Transverse colon (tissue), 4 donors: ENCODE data around the gene MRPL24.

Experiments
- EP300 ChIP-seq: sonication (generic); formaldehyde crosslinking; IDR thresholded peaks from one replicate; pipeline ENCODE4 v1.6.1; 2017; ENCODE audit warnings: antibody characterized with exemption, low read depth
- POLR2AphosphoS5 ChIP-seq, 3 donors: sonication (generic); formaldehyde crosslinking; IDR thresholded peaks; one replicate each; pipeline ENCODE4 v1.6.1; 2016; ENCODE audit warnings: antibody characterized with exemption in 3 of 3
- TF ChIP-seq, protein P1 (sequence below), 5 experiments: fragments of 200-600 bp in 3 of 5; fragments of 450-650 bp in 2 of 5; sonication (generic) in 3 of 5; IDR thresholded peaks; 1 replicate in 2 of 5; 2 replicates in 3 of 5; pipeline ENCODE4 v1.5.1; 2016 to 2017; ENCODE audit warnings: antibody characterized with exemption in 5 of 5, inconsistent platforms in 3 of 5, mild to moderate bottlenecking in 2 of 5, moderate library complexity in 1 of 5

- TF ChIP-seq POLR2AphosphoS5 (IDR thresholded peaks at IDR 0.05) (no peak), EP300 (no peak)
- TF ChIP-seq, protein P1, sequence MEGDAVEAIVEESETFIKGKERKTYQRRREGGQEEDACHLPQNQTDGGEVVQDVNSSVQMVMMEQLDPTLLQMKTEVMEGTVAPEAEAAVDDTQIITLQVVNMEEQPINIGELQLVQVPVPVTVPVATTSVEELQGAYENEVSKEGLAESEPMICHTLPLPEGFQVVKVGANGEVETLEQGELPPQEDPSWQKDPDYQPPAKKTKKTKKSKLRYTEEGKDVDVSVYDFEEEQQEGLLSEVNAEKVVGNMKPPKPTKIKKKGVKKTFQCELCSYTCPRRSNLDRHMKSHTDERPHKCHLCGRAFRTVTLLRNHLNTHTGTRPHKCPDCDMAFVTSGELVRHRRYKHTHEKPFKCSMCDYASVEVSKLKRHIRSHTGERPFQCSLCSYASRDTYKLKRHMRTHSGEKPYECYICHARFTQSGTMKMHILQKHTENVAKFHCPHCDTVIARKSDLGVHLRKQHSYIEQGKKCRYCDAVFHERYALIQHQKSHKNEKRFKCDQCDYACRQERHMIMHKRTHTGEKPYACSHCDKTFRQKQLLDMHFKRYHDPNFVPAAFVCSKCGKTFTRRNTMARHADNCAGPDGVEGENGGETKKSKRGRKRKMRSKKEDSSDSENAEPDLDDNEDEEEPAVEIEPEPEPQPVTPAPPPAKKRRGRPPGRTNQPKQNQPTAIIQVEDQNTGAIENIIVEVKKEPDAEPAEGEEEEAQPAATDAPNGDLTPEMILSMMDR (IDR thresholded peaks at IDR 0.05), result no peak
Observed at GRCh38 chr1:156706657-156707416, 34.1 kb downstream of the MRPL24 start.
